Nephron progenitor cell (in vitro differentiated cells): ENCODE results near the gene KCNMA1.

ENCODE experiments used
- DNase-seq: peaks from one replicate; pipeline ENCODE4 v3.0.0; 2021
- H3K27ac Mint-ChIP-seq: 2 replicates; pipeline ENCODE4 v1.8.0; 2021; ENCODE audit warnings: mild to moderate bottlenecking, moderate library complexity, mixed read lengths
- H3K27me3 Mint-ChIP-seq: 2 replicates; pipeline ENCODE4 v1.8.0; 2021; ENCODE audit warnings: mild to moderate bottlenecking, low read depth, mixed read lengths; ENCODE audit not compliant: poor library complexity
- H3K36me3 Mint-ChIP-seq: 2 replicates; pipeline ENCODE4 v1.8.0; 2021; ENCODE audit warnings: low read depth, mixed read lengths
- H3K4me1 Mint-ChIP-seq: 2 replicates; pipeline ENCODE4 v1.8.0; 2021; ENCODE audit warnings: mixed read lengths
- H3K4me3 Mint-ChIP-seq: 2 replicates; pipeline ENCODE4 v1.8.0; 2021; ENCODE audit warnings: mild to moderate bottlenecking, moderate library complexity, mixed read lengths
- H3K9me3 Mint-ChIP-seq: 2 replicates; pipeline ENCODE4 v1.8.0; 2021; ENCODE audit warnings: mild to moderate bottlenecking, moderate library complexity, mixed read lengths
- CTCF ChIP-seq: fragments of 200-600 bp; sonication (generic); IDR thresholded peaks from 2 replicates; pipeline ENCODE4 v1.5.0; 2021; ENCODE audit warnings: antibody characterized with exemption

The KCNMA1 gene

GRCh38 chr10:76984559-76985443 is 652.8 kb downstream of the KCNMA1 start:
- Mint-ChIP-seq H3K36me3 (peaks cover 8% of the 10 kb centered on the region), H3K4me3 (no peak overlapping the region), H3K4me1 (peaks cover 5% of the 10 kb centered on the region), H3K27ac (no peak overlapping the region), H3K27me3 (peaks cover 5% of the 10 kb centered on the region), H3K9me3 (peaks cover 8% of the 10 kb centered on the region)
- peak; percentile 86 for DNase-seq
- peak; percentile 95 for TF ChIP-seq CTCF

GRCh38 chr10:76983624-76984023 is 654.0 kb downstream of the KCNMA1 start:
- Mint-ChIP-seq H3K27ac (no peak overlapping the region), H3K4me1 (peaks cover 9% of the 10 kb centered on the region)

GRCh38 chr10:76982671-76983070 is 654.9 kb downstream of the KCNMA1 start:
- TF ChIP-seq CTCF = no peak
- Mint-ChIP-seq H3K4me1 (peaks cover 13% of the 10 kb centered on the region), H3K27ac (no peak overlapping the region)

More at GRCh38 chr10:76983624-76984023, 654.0 kb downstream of the KCNMA1 start:
- Mint-ChIP-seq H3K27me3 (peaks cover 5% of the 10 kb centered on the region), H3K4me3 (no peak overlapping the region), H3K9me3 (peaks cover 6% of the 10 kb centered on the region), H3K36me3 (peaks cover 8% of the 10 kb centered on the region)
- no peak for DNase-seq
- TF ChIP-seq CTCF = no peak

GRCh38 chr10:76981251-76981650 is 656.4 kb downstream of the KCNMA1 start:
- Mint-ChIP-seq H3K36me3 (no peaks in the 10 kb centered on the region), H3K4me1 (peaks cover 18% of the 10 kb centered on the region), H3K27me3 (peaks cover 2% of the 10 kb centered on the region), H3K27ac (peak overlapping the region; percentile 60), H3K9me3 (no peaks in the 10 kb centered on the region), H3K4me3 (no peak overlapping the region)
- no peak for DNase-seq
- no peak for TF ChIP-seq CTCF

More at GRCh38 chr10:76982671-76983070, 654.9 kb downstream of the KCNMA1 start:
- DNase-seq = no peak
- peaks cover 5% of the 10 kb centered on the region for H3K27me3 Mint-ChIP-seq
- H3K4me3 Mint-ChIP-seq = no peak overlapping the region
- peaks cover under 1% of the 10 kb centered on the region for H3K9me3 Mint-ChIP-seq
- H3K36me3 Mint-ChIP-seq = peaks cover 4% of the 10 kb centered on the region

GRCh38 chr10:76977901-76978300 is 659.7 kb downstream of the KCNMA1 start:
- Mint-ChIP-seq H3K4me1 (peaks cover 32% of the 10 kb centered on the region), H3K4me3 (no peak overlapping the region), H3K27ac (no peak overlapping the region), H3K27me3 (no peaks in the 10 kb centered on the region), H3K36me3 (no peaks in the 10 kb centered on the region), H3K9me3 (no peaks in the 10 kb centered on the region)
- no peak for DNase-seq
- TF ChIP-seq CTCF = no peak

GRCh38 chr10:76977046-76977445 is 660.6 kb downstream of the KCNMA1 start:
- no peak for TF ChIP-seq CTCF
- Mint-ChIP-seq H3K9me3 (no peaks in the 10 kb centered on the region), H3K27me3 (no peaks in the 10 kb centered on the region), H3K36me3 (no peaks in the 10 kb centered on the region), H3K27ac (no peak overlapping the region), H3K4me3 (no peak overlapping the region), H3K4me1 (peaks cover 29% of the 10 kb centered on the region)
- DNase-seq = no peak
